Superior temporal gyrus (tissue), 1 donor: Measurements from ENCODE around the gene COMT.

Experiments used
- DNase-seq: peaks from one replicate; pipeline ENCODE4 v3.0.0-alpha.2; 2016; ENCODE audit errors: extremely low spot score

COMT gene

GRCh38 chr22:19993926-19994325 is 52.4 kb downstream of the COMT start:
- DNase-seq, result no peak

GRCh38 chr22:19994851-19995610 is 53.5 kb downstream of the COMT start:
- DNase-seq, result no peak

GRCh38 chr22:19995611-19996339 is 54.2 kb downstream of the COMT start:
- no peak for DNase-seq

DNA sequence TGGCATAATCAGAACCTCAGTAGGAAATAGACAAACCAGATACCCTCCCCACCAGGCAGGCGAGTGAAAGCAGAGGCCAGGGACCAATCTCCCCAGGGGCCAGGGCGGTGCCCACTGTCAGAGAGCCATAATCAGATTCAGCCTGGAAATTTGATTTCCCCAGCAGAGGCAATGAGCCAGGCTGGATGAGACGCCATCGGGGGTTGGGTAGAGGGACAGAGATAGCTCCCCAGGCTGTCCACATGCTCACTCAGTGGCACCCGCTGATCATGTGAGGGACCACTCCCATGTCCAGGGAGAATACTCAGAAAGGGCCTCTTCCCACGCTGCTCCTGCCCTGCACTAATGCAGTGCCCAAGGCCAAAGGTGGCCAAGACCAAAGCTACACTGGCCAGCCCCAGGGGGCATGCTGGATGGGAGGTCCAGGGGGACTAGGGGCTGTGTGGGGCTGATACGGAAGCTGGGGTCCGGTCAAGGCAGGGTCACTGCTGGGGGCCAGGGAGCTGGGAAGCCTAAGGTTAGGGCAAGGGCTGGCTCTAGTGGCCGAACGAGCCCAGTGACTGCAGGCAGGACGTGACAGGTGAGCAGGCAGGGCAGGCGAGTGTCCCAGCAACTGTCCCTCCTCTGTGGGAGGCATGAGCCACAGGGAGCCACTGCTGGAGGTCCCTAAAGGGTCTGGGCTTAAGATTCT is 55.3 kb downstream of the COMT start:
- no peak for DNase-seq

DNA sequence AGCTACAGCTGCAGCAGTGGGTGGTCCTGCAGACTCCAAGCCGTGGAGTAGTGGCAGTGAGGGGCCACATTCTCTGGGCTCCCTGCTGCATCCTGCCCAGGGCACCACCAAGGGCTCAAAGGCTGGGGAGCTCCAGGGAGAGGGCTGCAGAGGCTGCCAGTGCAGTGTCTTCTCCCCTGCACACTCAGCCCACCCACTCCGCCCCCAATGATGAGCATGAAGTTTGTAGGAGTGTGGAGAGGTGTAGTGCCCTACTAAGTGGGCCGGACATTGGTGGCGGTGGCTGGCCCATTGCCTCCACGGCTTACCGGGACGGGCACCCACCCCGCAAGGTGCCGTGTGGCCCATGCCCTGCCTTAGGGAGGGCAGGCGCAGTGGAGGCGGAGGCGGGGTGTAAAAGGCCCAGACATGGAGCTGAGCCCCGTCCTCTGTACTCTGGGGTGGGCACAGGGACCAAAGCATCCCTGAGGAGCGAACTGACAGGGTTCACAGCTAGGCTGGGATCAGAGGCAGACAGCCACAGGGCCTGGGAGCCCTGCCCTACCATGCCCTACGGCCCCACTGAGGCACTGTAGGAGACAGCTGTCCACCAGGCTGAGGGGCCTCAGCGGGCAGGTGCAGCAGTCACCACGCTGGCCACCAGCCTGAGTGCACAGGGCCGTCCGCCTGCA is 56.1 kb downstream of the COMT start:
- no peak for DNase-seq

- DNase-seq, result no peak
Observed at GRCh38 chr22:19998232-19998951, 56.8 kb downstream of the COMT start.

DNA sequence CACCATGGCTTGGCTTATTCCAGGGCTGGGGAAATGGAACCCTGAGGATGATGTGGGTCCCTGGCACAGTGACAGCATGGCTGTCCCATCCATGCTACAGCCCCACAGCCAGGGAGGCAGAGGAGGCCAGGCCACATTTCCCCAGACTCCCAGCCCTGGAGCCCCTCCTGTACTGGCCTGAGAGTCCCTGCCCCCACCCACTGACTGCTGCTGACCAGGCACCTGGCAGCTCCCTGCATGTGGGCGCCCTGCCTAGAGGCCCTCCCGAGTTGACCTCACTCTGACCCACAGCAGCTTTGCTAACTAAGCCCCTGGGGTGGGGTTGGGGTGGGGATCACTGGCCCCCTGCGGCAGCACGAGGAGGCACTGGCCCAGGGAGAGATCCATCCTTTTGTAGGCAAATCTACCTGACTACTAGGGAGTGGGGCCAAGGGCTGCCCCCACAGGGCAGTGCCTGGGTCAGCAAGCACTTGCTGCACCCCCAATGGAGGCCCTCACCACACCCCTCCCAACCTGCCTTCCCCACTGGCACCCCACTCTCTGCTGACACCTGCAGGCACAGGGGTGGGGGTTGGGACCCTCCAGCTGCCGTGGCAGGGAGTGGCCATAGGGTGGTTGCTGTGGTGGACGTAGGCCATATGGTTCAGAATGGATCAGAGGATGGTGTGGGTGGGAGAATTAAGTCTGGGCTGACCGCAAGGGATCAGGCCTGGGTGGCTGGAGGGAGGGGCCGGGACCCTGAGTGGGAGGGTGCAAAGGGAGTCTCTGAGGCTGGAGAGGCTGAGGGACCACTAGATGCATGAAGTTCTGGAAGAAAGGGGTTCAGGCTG is 57.6 kb downstream of the COMT start:
- DNase-seq, result no peak

GRCh38 chr22:20000246-20001081 is 58.9 kb downstream of the COMT start:
- DNase-seq, result no peak

DNA sequence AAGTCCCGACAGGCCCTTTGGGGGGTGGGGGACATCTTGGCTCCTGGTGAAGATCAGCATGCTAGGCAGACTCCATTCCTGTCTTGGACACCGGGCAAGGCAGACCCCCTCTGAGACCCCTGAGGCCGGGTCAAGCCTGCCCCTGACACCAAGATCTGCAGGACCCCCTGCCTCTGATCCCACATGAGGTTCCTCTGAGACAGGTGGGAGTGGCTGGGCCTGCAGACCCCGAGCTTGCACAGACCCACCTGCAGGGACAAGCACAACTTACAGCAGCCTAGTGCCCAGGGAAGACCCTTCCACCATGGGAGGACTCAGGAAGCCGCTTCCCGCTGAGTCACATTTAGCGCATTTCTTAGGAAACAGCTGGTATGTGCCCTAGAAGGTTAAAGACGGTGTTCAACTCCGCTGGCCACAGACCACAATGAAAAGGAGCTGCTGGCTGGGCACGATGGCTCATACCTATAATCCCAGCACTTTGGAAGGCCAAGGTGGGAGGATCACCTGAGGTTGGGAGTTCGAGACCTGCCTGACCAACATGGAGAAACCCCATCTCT is 59.6 kb downstream of the COMT start:
- no peak for DNase-seq

DNA sequence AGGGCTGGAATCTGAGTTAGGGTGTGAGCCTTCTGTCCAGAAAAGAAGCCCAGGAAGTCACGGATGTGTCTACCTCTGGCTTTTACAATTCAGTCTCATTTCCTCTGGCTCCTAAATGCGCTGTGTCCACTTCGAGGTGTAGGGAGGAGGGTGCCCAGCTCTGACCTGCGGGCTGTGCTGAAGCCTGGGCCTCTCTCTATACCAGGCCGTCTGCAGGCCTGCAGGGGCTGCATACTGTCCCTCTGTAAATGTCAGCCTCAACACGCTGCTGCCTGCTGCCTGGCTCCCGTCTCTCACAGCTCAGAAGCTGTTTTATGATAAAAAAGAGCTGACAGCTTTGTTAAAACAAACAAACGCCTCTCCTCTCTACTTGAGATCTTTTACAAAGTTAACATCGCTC is 60.6 kb downstream of the COMT start:
- DNase-seq, result no peak

GRCh38 chr22:20002636-20003035 is 61.1 kb downstream of the COMT start:
- no peak for DNase-seq

GRCh38 chr22:20003304-20003703 is 61.7 kb downstream of the COMT start:
- DNase-seq, result no peak

GRCh38 chr22:20004464-20004863 is 62.9 kb downstream of the COMT start:
- DNase-seq, result no peak

GRCh38 chr22:20008221-20008995 is 66.8 kb downstream of the COMT start:
- DNase-seq, result no peak

GRCh38 chr22:20009018-20009491 is 67.5 kb downstream of the COMT start:
- no peak for DNase-seq

- no peak for DNase-seq
Observed at GRCh38 chr22:20009582-20010306, 68.2 kb downstream of the COMT start.

DNA sequence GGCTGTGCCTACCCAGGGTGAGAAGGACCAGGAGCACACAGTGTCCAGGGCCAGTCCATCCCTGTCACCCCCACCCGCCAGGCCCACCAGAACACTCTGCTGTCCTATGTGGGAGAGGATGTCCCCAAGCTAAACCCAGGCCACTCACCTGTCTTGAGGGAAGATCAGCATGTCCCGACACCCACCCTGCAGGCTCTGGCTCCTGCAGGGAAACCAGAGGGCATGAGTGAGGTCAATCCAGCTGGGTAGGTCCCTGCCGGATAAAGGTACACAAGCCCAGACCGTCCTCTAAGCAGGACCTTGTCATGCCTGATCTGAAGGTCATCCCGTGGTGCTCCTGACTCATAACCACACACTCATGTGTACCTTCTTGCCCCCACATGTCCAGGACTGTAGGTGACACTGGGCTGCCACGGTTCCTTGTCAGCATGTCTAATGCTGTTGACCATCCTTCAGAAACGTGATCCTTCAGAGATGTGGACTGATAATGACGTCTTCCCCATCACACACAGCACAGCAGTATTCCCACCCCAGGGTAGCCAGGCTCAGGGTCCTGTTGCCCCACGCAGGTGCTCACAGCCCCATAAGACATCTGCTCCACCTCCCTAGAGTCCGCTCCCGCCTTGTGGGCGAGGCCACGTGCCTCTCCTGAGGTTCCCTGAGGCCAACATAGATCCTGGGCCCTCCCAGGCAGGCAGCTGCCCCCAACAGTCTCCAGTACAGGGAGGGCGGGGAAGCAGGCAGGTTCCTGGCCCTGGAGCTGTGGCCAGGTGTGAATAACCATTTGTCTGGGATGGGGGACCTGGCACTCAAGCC is 68.9 kb downstream of the COMT start:
- DNase-seq, result no peak
